Tibial nerve (tissue), 3 donors: ENCODE data around the gene BYSL.

ENCODE experiments used
- POLR2A ChIP-seq, 2 donors: fragments of 450-650 bp; IDR thresholded peaks; one replicate each; pipeline ENCODE4 v1.6.1; 2017; ENCODE audit warnings: antibody characterized with exemption in 2 of 2, mild to moderate bottlenecking in 2 of 2, moderate library complexity in 2 of 2
- TF ChIP-seq, protein P1 (sequence below), 5 experiments: fragments of 200-600 bp in 3 of 5; fragments of 450-650 bp in 2 of 5; sonication (generic) in 3 of 5; IDR thresholded peaks; one replicate each; pipeline ENCODE4 v1.5.1; 2016 to 2019; ENCODE audit warnings: antibody characterized with exemption in 5 of 5, mild to moderate bottlenecking in 3 of 5, moderate library complexity in 2 of 5

DNA sequence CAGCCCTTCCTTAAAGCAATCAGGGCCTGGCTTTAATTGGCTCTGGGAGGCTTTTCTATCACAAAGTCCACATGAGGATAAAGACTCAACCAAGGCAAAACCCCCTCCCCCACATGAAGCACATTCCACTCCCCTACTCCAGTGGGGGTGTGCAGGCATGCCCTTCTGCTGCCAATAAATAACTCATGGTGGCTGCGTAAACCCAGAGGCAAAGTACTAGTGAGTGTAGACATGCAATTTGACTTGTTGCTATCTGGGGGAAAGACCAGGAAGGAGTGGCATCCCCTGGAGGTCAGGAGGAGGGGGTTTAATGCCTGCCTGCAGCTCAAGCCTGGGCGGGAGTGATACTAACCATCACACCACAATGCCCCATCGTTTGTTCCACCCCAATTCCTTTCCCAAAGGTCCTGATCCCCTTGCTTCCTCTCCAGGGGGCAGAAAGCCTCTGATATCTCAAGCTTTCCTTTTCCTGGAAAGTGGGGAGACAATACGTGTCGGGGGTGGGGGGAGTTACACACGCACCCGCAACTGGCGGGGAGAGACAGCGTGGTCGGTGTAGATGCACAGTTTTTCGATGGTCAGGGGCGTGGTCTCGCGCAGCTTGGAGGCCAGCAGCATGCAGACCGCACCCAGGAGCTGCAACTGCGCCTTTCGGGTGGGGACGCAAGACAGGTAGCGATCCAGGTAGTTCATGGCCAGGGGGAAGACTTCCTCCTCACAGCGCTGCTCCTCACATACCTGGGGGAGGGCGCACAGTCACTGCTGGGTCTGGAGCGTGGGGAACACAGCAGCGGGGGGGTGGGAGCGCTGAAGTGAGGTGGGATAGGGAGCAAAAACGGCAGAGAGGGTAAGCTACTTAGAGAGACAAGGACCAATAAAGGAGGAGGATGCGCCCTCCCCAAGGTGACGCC, 18.8 kb downstream of the BYSL start:
- TF ChIP-seq, protein P1, sequence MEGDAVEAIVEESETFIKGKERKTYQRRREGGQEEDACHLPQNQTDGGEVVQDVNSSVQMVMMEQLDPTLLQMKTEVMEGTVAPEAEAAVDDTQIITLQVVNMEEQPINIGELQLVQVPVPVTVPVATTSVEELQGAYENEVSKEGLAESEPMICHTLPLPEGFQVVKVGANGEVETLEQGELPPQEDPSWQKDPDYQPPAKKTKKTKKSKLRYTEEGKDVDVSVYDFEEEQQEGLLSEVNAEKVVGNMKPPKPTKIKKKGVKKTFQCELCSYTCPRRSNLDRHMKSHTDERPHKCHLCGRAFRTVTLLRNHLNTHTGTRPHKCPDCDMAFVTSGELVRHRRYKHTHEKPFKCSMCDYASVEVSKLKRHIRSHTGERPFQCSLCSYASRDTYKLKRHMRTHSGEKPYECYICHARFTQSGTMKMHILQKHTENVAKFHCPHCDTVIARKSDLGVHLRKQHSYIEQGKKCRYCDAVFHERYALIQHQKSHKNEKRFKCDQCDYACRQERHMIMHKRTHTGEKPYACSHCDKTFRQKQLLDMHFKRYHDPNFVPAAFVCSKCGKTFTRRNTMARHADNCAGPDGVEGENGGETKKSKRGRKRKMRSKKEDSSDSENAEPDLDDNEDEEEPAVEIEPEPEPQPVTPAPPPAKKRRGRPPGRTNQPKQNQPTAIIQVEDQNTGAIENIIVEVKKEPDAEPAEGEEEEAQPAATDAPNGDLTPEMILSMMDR (IDR thresholded peaks at IDR 0.05): no peak
- no peak for TF ChIP-seq POLR2A (IDR thresholded peaks at IDR 0.05)
